Neural cell (in vitro differentiated cells): Measurements from ENCODE around the gene ING1.

Experiments
- CTCF ChIP-seq: fragments of 450-650 bp; IDR thresholded peaks from 2 replicates; pipeline ENCODE4 v1.5.1; 2014; ENCODE audit warnings: antibody characterized with exemption, mild to moderate bottlenecking, moderate library complexity; ENCODE audit not compliant: poor library complexity, severe bottlenecking
- EP300 ChIP-seq: fragments of 450-650 bp; conservative IDR thresholded peaks from 2 replicates; pipeline ENCODE4 v1.6.1; 2014; ENCODE audit warnings: antibody characterized with exemption, mild to moderate bottlenecking, moderate library complexity; ENCODE audit not compliant: poor library complexity, severe bottlenecking
- EZH2 ChIP-seq: fragments of 200-600, 300-800 bp; shearing (Covaris generic), sonication (generic); IDR thresholded peaks from 2 replicates; pipeline ENCODE4 v1.6.1; 2014; ENCODE audit warnings: antibody characterized with exemption, low read length, borderline replicate concordance, mild to moderate bottlenecking; ENCODE audit not compliant: insufficient read depth, poor library complexity, severe bottlenecking
- POLR2AphosphoS5 ChIP-seq: IDR thresholded peaks from 2 replicates; pipeline ENCODE4 v1.6.1; 2012
- RAD21 ChIP-seq: fragments of 450-650 bp; conservative IDR thresholded peaks from 2 replicates; pipeline ENCODE4 v1.6.1; 2014; ENCODE audit warnings: antibody characterized with exemption, mild to moderate bottlenecking, moderate library complexity
- REST ChIP-seq: IDR thresholded peaks from 2 replicates; pipeline ENCODE4 v1.6.1; 2012; ENCODE audit warnings: borderline replicate concordance
- SMC3 ChIP-seq: fragments of 450-650 bp; conservative IDR thresholded peaks from 2 replicates; pipeline ENCODE4 v1.6.1; 2014; ENCODE audit warnings: antibody characterized with exemption, mild to moderate bottlenecking, moderate library complexity; ENCODE audit not compliant: poor library complexity
- TAF1 ChIP-seq: IDR thresholded peaks from 2 replicates; pipeline ENCODE4 v1.6.1; 2012; ENCODE audit warnings: low read depth

- TF ChIP-seq CTCF (no peak), POLR2AphosphoS5 (no peak), TAF1 (no peak), RAD21 (no peak), REST (no peak), EZH2 (no peak), EP300 (no peak), SMC3 (no peak)
Observed at GRCh38 chr13:110699148-110700145, 14.1 kb upstream of the ING1 start.
